Renal cortical epithelial cell (primary cell): ENCODE data around the gene GRIK4. TPM values are rescaled to one million over a fixed set of nuclear protein-coding genes. Genes with fewer than 3 reads are reported as not detected.

Experiments
- DNase-seq: peaks from one replicate; pipeline ENCODE4 v3.0.0-alpha.2; 2011; ENCODE audit warnings: low read depth
- total RNA-seq: library from RNA; depleted of rRNA; stranded (reverse); fragments of >200 nt; gene quantifications from 2 replicates; pipeline ENCODE4 v1.2.3, GENCODE V29; 2014

GRIK4 gene
- total RNA-seq, 1 donor from 2014 or later: under 0.01 TPM

DNA sequence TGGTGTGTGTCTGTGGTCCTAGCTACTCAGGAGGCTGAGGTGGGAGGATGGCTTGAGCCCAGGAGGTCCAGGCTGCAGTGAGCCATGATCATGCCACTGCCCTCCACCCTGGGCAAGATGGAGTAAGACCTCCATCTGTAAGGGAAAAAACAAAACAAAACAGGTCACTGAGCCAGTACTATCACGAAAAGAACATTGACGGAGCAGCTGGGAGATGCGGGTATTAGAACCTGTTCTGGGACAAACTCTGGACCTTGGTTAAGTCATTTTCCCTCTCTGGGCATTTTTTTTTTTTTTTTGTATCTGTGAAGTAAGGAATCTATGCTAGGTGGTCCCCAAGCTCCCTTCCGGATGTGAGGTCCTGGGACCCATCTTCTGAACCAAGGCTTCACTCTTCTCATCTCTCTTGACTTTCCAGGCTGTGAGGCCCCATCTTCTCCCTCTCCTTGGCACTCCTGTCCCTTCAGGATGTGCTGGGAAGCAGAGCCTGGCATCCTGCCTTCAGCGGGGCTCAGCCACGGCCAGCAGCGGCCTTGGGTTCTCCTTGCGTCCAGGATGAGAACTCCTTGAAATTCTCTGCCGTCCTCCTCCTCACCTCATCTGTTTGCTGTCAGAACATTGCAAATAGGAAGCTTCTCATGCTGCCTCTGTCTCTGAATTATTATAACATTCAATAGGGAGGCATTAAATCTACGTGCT is 130.8 kb downstream of the GRIK4 start:
- no peak for DNase-seq

DNA sequence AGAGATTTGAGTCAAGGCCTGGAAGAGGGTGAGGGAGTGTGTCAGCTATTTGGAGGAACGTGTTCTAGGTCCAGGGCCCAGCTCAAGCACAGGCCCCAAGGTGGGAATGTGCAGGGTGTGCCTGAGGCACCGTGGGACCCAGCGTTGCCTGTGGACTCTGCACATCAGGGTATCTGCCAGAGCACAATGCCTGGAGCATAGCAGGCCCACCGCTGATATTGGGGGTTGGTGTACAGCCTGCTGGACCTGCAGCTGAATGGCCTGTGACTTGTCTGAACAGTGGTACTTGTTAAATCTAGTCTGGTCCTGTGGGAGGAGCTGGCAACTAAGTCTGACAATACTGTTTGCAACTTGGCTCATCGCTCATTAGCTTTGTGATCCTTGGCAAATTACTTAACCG is 131.7 kb downstream of the GRIK4 start:
- no peak for DNase-seq

DNA sequence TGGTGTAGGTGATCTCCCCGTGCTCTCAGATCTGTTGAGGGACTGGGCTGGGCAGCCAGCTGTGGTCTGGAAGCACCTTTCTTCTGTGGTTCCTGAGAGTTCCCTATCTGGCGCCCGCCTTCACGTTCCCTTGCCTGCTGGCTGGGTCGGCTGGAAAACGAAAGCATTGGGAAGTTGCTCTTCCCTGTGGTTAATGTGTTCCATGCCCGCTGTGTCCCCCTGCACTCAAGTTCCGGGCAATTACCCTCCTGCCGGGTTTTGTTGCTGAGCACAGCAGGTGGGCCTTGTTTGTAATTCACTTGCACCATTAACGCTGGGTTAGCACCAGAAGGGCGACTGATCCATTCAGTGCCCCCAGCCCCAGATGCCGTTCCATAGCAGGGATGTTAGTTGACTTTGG is 134.1 kb downstream of the GRIK4 start:
- DNase-seq: peak; percentile 57

DNA sequence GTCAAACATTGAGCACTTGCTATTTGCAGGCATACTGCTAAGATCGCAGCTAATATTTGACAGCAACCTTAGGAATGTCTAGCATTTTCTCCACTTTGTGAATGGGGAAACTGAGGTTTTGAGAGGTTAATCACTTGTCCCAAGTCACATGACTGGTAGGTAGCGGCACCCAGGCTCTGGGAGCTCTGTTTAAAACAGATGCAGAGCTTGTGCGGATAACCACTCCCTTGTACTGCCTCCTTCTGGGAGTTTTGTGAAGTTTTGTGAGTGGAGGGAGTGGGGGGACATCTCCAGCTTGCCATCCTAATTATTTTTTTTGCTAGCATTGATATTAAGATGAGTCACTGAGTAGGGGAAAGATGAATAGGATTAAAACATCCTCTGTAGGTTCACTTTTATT is 134.7 kb downstream of the GRIK4 start:
- DNase-seq: no peak

DNA sequence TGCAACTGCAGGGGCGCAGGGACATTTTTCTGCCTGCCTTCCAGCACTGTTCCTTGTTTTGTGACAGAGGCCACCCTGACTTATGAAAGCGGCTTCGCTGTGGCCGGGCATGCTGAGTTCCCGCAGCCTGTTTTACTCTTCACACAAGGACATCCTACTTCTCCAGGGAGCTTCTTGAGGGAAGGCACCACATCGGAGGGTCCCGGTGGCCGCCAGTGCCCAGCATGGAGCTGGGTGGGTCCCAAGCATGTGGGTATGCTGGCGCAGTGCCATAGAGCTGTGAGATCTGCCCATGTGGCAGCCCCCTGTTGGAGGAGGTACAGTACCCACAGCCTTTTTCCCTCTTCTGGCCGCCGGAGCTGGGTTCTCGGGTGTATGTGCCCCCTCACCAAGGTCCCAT is 136.1 kb downstream of the GRIK4 start:
- DNase-seq: no peak

DNA sequence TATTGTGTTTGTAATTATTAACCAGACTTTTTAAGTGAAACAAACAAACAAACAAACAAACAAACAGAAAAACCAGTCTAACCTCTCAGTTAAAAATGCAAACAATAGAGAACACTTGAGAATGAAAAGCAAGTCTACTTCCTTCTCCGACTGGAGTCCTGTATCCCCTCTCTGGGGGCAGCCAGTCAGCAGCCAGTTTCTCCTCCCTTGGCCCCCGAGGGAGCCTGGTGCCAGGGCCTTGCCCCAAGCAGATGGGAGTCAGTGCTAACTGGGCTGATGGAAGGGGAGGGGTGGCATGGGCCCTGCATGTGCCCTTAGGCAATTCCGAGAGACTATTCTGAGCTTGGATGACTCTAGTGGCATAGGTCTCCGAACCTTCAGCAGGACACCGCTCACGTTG is 137.2 kb downstream of the GRIK4 start:
- no peak for DNase-seq

DNA sequence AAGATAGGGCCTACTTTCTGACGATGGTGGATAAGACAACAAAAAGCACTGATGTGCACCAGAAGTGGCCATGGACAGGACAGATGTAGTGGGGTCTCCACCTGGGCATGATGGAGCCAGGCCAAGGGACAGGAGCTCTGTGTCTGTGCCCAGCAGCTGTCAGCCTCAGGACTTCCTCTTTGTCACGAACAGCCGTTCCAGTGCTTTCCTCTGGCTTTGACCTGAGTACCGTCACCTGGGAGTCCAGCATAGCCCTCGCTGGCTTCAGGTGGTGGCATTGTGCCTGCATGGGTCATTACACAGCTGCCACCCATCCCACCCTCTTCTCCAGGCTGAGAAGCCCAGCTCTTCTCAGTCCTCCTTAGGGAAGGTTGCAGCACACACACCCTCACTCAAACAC is 137.8 kb downstream of the GRIK4 start:
- DNase-seq: no peak

DNA sequence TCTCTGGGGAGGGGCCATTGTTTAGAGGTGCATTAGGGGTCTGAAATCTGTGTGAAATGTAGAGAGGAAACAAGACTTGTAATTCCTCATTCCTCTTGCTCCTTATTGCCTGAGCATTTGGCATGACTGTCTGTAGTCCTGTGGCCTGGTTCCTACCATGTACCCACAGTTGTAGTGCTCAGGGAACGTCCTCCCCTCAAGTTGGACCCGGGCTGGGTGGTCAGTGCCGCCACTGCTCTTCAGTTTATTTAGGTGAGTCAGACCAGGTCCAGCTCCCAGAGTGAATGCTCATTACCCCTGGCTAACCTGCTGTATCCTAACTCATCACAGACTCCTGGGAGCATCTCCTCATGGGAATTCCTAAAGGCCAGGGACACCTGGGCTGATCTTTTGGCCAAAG is 139.8 kb downstream of the GRIK4 start:
- DNase-seq: no peak

DNA sequence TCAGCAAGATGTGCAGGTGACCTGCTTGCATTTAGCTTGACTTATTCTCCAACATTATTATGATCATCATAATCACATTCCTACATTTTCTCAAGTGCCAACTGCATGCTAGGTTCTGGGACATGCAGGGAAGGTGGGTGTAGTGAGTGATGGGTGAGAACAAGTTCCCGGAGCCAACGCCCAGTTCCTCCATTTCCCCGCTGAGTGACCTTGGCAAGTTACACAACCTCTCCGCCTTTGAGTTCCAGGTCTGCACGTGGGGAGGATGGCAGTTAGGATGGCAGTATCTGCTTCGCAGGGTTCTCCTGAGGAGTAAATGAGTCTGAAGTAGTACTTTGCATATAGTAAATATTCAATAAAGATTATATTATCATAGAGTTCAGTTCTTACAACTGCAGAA is 140.3 kb downstream of the GRIK4 start:
- DNase-seq: no peak

DNA sequence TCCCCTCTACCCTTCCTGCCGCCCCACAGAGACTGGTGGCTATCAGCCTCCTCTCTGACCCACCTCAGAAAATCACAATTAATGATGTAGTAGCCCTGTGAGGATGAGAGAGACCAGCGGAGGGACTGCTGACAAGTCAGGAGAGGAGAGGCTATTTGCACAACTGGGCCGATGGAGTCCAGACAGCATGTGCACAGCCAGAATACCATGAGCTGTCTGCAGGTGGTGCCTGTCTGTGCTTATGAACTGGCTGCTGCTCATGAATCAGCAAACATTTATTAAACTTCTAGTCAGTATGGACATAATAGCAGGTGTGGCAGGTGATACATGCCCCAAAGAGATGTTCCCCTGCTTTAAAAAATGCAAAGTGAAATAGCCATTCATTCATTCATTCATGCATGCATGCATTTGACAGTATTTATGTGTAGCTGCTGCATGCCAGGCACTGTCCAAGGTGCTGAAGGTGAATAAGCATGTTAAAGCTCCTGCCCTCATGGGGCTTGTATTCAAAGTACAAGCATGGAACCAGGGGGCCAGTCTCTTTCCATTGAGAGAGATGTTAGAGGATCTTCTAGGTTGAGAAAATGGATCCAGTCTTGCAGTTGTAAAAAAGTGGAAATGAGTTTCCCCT is 141.3 kb downstream of the GRIK4 start:
- DNase-seq: no peak

DNA sequence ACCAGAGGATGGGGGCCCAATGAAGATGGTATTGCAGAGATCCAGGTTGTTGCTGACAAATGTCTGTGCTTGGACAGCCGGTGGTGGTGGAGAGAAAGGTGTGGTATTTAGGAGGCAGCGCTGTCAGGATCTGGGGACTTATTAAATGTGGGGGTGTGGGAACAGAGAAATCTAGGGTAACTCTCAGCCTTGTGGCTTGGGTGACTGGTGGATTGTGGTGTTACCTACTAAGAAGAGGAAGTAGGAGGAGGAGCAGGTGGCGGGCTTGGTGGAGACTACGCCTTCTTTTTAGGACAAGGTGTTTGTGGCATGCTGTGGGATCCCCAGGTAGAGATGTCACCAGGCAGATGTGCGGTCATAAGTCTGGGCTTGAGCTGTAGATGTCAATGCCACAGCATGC is 144.0 kb downstream of the GRIK4 start:
- no peak for DNase-seq

DNA sequence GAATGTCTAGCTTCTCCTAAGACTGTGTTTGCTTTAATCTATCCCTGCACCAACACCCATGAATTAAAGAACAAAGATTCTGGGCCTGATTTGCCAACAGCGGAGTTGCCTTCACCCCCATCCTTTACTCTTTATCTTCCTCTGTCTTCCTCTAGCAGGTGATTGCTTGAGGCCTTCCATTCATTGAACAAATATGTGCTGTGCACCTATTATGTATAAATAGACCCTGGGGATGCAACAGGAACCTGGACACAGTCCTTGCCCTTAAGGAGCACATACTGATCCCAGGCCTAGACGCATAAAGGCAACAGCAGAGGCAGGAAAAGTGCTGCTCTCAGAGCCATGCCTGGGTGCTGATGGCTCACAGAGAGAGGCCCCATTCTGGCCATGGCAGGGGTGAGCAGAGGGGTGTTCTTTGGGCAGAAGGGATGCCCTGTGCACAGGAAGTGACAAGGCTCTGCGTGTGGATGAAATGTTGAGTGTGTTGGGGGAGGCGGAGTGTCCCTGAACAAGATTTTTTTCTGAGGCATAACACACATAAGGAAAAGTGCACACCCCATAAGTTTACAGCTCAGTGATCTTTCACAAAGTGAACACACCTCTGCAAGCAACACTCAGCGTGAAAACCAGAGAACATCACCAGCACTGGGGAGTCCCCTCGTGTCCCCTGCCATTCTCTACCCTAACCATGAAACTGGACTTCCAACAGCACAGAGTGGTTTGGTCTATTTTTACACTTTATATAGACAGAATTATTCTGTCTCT is 145.9 kb downstream of the GRIK4 start:
- no peak for DNase-seq

DNA sequence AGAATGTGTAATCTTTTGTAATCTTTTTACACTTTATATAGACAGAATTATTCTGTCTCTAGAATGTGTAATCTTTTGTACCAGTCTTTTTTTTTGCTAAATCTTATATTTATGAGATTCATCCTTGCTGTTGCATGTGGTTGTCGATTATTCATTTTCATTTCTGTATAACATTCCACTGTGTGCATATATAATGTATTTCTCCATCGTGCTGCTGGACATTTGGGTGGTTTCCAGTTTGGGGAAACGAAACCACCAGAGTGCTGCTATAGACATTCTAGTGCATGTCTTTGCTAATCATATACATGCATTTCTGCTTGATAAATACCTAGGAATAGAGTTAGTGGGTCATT is 146.5 kb downstream of the GRIK4 start:
- DNase-seq: no peak

DNA sequence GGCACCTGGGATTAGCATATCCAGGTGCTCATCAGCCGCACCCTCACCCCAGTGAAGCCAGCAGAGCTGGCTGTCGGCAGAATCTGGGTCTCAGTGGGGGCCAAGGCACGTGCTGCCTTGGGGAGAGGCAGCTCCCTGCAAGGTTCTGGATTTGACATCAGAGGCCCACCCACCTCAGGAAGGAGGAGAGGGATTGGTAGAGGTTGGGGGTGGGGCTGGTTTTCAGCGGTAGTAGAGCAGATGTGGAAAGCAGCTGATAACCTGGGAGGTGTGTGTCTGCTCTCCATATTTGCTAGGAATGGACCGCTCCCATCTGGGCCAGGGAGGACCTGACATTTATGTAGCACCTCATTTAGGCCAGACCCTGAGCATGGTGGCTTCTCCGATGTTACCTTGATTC is 147.5 kb downstream of the GRIK4 start:
- no peak for DNase-seq

DNA sequence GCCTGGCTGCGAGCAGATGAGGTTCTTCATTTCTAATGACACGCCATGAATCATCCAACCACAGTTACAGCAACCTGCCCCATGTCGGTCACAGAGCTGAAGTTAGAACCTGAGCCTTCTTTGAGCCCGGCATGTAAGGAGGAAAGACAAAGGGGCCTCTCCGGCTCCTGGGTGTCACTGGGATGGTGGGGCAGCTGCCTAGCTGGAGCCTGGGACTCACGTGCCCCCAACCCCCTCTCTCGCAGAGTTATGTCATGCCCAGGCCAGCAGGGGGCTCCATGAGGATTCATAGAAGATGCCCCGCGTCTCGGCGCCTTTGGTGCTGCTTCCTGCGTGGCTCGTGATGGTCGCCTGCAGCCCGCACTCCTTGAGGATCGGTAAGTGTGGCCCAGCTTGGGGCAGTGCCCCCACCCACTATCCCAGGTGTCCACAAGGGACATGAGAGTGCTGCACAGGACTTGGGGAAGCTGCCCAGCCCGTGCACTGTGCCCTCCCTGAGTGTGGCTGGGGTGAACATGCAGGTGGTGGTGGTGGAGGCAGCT is 148.5 kb downstream of the GRIK4 start:
- DNase-seq: peak; percentile 48

DNA sequence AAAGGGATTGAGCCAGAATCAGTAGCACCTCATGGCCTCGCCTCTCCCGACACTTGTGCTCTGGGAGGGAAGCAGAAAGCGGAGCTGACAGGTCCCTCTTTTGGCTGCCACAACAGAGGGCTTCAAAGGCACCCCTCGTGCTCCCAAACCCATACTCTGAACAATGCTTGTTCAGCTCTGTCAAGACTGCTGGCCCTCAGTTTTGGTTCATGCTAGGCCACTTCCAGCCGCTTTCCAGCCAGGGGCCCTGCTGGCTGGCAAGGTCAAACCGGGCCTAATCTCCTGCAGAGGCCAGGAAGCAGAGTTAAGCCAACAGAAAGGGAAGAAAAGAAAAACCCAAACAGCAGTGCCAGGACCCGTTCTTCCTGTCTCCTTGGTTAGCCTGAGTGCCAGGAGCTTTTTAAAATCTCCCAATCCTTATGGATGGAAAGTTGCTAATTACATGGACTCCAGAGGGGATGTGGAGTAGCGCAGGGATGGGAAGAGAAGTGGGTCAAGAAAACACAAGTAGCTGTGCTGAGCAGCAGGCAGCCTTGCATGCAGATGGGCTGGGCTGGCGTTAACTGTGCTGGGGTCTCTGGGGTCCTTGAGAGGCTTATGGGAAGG is 150.6 kb downstream of the GRIK4 start:
- no peak for DNase-seq

DNA sequence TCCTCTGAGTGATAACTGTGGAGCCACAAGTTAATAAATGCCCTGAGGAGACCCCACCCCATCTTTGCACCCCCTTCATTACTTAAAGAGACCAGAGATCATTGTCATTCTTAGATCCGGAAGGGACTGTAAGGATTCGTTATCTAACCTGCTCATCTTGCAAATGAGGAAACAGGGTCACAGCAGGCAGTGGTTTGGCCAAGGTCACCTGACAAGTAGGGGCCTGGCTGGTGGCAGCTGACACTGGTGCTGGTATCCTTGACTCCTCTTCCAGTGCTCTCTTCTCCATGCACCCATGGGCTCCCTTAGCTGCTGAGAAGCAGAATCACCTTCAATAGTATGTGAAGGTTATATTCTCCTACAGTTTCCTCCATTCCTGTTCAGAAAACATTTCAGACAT is 151.6 kb downstream of the GRIK4 start:
- no peak for DNase-seq

DNA sequence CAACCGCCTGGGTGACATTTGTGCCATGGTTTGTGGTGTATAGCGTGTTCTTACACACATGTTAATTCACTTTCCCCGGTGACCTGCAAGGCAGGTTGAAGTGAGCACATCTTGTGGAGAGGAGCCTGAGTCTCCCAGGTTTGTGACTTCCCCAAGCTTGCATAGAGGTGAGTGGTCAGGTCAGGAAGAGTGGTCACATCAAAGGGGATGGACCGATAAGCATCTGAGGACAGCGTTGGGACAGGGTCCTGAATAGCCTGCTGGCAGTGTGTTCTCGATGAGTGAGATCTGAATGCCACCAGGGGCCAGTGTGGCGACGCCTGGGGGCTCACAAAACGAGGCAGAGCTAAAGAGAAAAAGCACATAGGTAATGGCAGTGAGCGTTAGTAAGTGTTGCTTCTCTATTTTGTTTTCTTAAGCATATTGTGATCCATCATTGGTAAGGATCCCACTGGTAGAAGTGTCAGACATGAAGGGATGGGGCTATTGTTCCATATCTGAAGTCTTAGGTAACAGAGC is 154.6 kb downstream of the GRIK4 start:
- no peak for DNase-seq

DNA sequence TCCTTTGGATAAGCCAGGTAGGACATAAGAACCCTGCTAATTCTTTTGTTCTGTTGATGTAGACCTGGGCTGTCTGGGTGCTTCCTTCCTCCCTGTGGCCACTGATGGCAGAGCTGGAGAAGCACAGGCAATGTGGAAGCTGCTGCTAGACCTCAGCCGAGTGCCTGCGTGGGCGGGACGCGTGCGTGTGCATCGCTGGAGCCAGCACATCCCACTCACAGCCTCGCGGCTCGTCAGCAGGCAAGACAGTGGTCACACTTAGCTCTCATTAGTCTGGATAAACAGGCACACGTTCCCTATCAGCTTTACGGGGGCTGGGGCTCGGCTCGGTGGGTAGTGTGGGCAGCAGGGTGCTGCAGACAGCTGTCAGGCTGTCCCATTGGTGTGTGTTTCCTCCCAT is 155.7 kb downstream of the GRIK4 start:
- peak; percentile 16 for DNase-seq

DNA sequence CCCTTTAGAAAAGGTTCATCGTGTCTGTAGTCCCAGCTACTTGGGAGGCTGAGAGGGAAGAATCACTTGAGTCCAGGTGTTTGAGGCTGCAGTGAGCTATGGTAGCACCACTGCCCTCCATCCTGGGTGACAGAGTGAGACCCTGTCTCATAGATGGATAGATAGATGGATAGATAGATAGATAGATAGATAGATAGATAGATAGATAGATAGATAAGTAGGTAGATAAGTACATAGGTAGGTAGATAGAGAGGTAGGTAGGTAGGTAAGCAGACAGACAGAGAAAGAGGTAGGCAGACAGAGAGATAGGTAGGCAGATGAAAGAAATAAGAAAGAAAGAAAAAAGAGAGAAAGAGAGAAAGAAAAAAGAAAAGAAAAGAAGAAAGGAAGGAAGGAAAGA is 156.4 kb downstream of the GRIK4 start:
- DNase-seq: no peak

DNA sequence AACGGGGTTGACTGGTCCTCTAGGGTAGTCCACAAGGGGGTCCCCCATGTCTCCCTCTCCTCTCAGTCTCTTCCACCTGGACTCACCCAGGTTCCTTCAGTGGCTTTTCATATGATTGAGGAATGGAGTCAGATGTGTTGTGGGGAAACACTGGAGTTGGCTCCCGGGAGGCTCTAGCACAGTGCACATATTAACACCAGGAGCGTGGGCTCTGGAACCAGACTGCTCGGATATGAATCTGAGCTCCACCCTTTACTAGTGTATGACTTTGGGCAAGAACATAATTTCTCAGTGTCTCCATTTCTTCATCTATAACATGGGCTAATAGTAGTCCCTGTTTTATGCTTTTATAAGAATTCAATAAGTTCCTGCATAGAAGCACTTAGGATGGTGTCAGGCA is 157.0 kb downstream of the GRIK4 start:
- no peak for DNase-seq

DNA sequence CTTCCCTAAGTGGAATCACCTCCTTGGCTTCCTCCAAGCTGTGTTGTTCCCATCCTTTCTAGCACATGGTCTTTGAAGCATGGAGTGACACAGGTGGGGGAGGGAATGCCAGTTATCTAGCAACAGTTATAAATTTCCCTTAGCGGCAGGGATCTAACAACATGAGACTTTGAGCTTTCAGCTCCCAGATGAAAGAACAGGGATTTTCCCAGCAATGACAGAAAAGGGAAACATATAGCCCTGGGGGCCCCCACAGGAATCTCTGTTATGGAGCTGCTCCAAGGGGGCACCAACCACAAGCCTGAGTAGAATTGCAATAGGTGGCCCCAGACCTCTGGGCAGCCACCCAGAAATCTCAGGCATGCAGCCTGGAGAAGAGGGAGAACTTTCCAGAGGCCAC is 163.0 kb downstream of the GRIK4 start:
- peak; percentile 92 for DNase-seq
